Upper lobe of left lung (tissue), 6 donors: Measurements from ENCODE around the gene IGFN1. TPM values are rescaled to one million over a fixed set of nuclear protein-coding genes. Genes with fewer than 3 reads are reported as not detected.

Experiments
- ATAC-seq, 2 donors: fragments of 200-7000 bp; cut with Tn5 transposase; one replicate each; pipeline ENCODE4 v1.9.1; 2022; ENCODE audit warnings: mild to moderate bottlenecking in 2 of 2, moderate library complexity in 2 of 2; ENCODE audit not compliant: low FRiP score in 2 of 2
- DNase-seq, 2 donors: peaks; one replicate each; pipeline ENCODE4 v3.0.0-alpha.2; 2019 to 2020
- H3K27ac ChIP-seq, 4 donors: fragments of 200-600 bp; sonication (generic); one replicate each; pipeline ENCODE4 v1.5.1; 2016 to 2019
- H3K27me3 ChIP-seq, 4 donors: fragments of 200-600 bp; sonication (generic); one replicate each; pipeline ENCODE4 v1.5.1; 2017 to 2019
- H3K36me3 ChIP-seq, 4 donors: fragments of 200-600 bp; sonication (generic); one replicate each; pipeline ENCODE4 v1.5.1; 2016 to 2019
- H3K4me1 ChIP-seq, 4 donors: fragments of 200-600 bp; sonication (generic); one replicate each; pipeline ENCODE4 v1.5.1; 2018 to 2019
- H3K4me3 ChIP-seq, 4 donors: fragments of 200-600 bp; sonication (generic); one replicate each; pipeline ENCODE4 v1.5.1; 2017 to 2019; ENCODE audit warnings: mild to moderate bottlenecking in 2 of 4, moderate library complexity in 1 of 4
- H3K9me3 ChIP-seq, 4 donors: fragments of 200-600 bp; sonication (generic); one replicate each; pipeline ENCODE4 v1.5.1; 2018 to 2019
- EP300 ChIP-seq, 4 donors: sonication (generic); formaldehyde crosslinking; IDR thresholded peaks; one replicate each; pipeline ENCODE4 v1.5.1; 2017; ENCODE audit warnings: antibody characterized with exemption in 4 of 4, control low read depth in 2 of 4
- POLR2A ChIP-seq, 4 donors: fragments of 450-650 bp; IDR thresholded peaks; one replicate each; pipeline ENCODE4 v1.5.1; 2016 to 2017; ENCODE audit warnings: antibody characterized with exemption in 4 of 4, mild to moderate bottlenecking in 2 of 4
- POLR2AphosphoS5 ChIP-seq, 2 donors: sonication (generic); formaldehyde crosslinking; IDR thresholded peaks; one replicate each; pipeline ENCODE4 v1.5.1; 2017; ENCODE audit warnings: antibody characterized with exemption in 2 of 2
- WGBS, 2 donors: methylation state at CpG; one replicate each; pipeline ENCODE4 v1.1.5; 2017 to 2018; 5-methylcytosine and 5-hydroxymethylcytosine counted together
- total RNA-seq, 6 donors: library from RNA; depleted of rRNA in 4 of 6; stranded (reverse); fragments of >200 nt in 4 of 6; gene quantifications; one replicate each; pipeline versions ENCODE4 v1.1.0 to v1.2.1, GENCODE V29; 2016 to 2021
- TF ChIP-seq, protein P1 (sequence below), 6 experiments: fragments of 450-650 bp in 4 of 6; fragments of 200-600 bp in 2 of 6; sonication (generic) in 2 of 6; IDR thresholded peaks; one replicate each; pipeline ENCODE4 v1.5.1; 2016 to 2019; ENCODE audit warnings: antibody characterized with exemption in 6 of 6
- donor health status: DM: no; HTN: no; CAD: no; lungs with moderate emphysema.
- donor health status: DM: no; HTN: yes; CAD: no; lungs with severe emphysema.

The IGFN1 gene
- total RNA-seq, 6 donors from 2014 or later, result 0.11 to 6.3 (median 0.79) TPM; not detected in 2

DNA sequence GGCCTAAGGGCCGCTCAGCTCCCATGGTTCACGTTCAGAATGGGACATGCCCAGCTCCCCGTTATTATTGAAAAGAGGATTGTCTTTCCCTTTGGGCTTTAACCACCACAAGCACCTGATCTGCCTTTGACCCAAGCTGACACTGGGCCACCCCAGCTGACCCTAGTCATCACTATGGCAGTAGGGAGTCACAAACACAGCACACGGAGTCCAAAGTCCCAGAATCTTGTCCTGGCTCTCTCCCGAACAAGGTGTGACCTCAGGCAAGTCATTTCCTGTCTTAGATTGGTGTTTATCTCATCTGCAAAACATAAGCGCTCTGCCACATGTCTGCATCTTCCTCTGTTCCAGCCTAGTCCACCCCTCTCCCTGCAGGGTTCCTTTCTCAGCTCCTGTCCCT is 31.5 kb downstream of the IGFN1 start:
- ATAC-seq (no peak), DNase-seq (no peak)
- Histone ChIP-seq H3K27ac (no peak overlapping the region), H3K27me3 (no peaks in the 10 kb centered on the region), H3K36me3 (no peaks in the 10 kb centered on the region), H3K4me3 (no peak overlapping the region), H3K4me1 (no peaks in the 10 kb centered on the region), H3K9me3 (no peaks in the 10 kb centered on the region)
- 89 to 90% methylated on average over 6 of the region's 6 CpGs for WGBS, 2 donors
- no peak for TF ChIP-seq POLR2AphosphoS5 (IDR thresholded peaks at IDR 0.05)
- TF ChIP-seq POLR2A (IDR thresholded peaks at IDR 0.05), result no peak
- no peak for TF ChIP-seq EP300 (IDR thresholded peaks at IDR 0.05)
- TF ChIP-seq, protein P1, sequence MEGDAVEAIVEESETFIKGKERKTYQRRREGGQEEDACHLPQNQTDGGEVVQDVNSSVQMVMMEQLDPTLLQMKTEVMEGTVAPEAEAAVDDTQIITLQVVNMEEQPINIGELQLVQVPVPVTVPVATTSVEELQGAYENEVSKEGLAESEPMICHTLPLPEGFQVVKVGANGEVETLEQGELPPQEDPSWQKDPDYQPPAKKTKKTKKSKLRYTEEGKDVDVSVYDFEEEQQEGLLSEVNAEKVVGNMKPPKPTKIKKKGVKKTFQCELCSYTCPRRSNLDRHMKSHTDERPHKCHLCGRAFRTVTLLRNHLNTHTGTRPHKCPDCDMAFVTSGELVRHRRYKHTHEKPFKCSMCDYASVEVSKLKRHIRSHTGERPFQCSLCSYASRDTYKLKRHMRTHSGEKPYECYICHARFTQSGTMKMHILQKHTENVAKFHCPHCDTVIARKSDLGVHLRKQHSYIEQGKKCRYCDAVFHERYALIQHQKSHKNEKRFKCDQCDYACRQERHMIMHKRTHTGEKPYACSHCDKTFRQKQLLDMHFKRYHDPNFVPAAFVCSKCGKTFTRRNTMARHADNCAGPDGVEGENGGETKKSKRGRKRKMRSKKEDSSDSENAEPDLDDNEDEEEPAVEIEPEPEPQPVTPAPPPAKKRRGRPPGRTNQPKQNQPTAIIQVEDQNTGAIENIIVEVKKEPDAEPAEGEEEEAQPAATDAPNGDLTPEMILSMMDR (IDR thresholded peaks at IDR 0.05), result no peak

DNA sequence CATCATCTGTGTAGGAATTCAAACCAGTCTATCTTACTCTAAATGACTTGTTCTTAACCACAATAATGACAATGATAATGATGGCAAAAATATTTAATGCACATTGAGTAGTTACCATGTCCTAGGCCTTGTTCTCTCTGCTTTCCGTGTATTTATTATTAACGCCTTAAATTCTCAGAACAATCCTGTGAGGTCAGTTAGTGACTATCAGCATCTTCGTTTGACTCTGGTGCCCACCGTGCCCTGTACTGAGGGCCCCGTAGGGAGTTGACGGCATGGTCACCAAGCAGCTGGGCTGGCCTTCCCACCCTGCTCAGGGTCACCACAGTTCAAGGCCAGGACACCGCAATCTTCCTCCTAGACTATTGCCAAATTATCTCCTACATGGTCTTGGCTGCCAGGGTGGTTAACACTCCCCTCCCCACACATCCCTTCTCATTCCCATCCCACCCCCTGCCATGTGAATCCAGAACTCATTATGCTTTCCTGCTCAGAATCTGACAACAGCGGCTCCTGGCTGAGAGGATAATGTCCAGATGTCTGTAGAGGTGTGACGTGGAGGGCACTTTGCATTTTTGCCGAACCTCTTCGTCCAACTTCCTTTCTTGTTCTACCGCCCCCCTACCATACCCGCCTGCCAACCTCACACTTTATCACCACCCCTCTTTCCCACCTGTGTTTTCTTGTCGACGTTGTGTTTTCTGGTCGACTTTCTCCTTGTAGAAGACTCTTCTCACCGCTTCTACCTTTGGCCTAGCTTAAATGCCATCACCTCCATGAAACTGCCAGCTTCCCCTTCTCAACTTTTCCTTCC is 33.4 kb downstream of the IGFN1 start:
- DNase-seq (no peak), ATAC-seq (no peak)
- Histone ChIP-seq H3K36me3 (no peaks in the 10 kb centered on the region), H3K27ac (no peak overlapping the region), H3K4me1 (no peaks in the 10 kb centered on the region), H3K9me3 (no peaks in the 10 kb centered on the region), H3K27me3 (no peaks in the 10 kb centered on the region), H3K4me3 (no peak overlapping the region)
- WGBS, 2 donors, result 83 to 89% methylated on average over 17 of the region's 17 CpGs
- no peak for TF ChIP-seq EP300 (IDR thresholded peaks at IDR 0.05)
- TF ChIP-seq POLR2A (IDR thresholded peaks at IDR 0.05), result no peak
- no peak for TF ChIP-seq POLR2AphosphoS5 (IDR thresholded peaks at IDR 0.05)
- TF ChIP-seq, protein P1 (IDR thresholded peaks at IDR 0.05), result no peak

DNA sequence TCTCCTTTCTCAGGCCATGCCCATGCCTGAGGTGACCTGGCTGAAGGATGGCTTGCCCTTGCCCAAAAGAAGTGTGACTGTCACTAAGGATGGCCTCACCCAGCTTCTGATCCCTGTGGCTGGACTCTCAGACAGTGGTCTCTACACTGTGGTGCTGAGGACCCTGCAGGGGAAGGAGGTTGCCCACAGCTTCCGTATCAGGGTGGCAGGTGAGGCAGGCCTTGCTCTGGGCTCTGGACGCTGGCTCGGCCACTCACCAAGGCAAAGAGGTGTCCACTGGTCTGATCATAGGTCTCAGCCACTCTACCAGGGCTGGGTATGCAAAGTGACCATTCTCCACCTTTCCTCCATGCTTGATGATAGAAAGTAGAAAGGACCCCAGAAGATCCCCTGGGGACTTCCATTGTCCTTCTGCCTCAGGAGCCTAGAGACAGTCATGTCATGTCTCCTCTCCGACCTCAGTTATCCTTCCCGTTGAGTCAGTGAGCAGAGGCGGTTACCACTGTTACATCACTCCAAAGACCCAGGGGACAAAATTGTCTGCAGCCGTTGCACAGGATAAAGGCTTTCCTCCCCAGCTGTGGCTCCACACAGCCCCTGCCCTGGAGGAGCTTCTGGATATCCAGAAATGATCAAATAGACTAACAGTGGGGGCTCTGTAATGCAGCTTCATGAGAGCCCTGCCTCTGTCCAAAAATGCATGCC is 34.2 kb downstream of the IGFN1 start:
- peak in 1 of 2 donors; percentile 14 for ATAC-seq

DNA sequence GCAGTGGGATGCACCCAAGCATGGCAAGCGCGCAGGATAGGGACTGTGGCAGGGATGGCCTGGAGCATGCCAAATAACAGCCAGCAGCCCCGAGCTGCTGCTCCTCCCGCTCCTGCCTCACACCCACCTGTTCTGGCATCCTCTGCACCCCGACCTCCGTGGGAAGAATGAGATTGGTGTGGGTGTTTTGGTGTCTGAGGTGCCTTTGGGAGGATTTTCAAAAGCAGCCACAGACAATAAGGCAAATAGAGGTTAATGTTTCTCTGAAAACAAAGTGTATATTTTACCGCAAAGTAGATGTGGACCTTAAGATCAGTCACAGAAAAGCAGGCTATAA is 35.5 kb downstream of the IGFN1 start:
- TF ChIP-seq, protein P1 (IDR thresholded peaks at IDR 0.05), result no peak
- TF ChIP-seq POLR2AphosphoS5 (IDR thresholded peaks at IDR 0.05) (no peak), EP300 (IDR thresholded peaks at IDR 0.05) (no peak), POLR2A (IDR thresholded peaks at IDR 0.05) (no peak)
- Histone ChIP-seq H3K27me3 (no peaks in the 10 kb centered on the region), H3K4me3 (no peak overlapping the region), H3K4me1 (no peaks in the 10 kb centered on the region), H3K36me3 (no peaks in the 10 kb centered on the region), H3K27ac (no peak overlapping the region), H3K9me3 (no peaks in the 10 kb centered on the region)
- WGBS, 2 donors, result 72 to 83% methylated on average over 7 of the region's 7 CpGs
- ATAC-seq, result peak in 1 of 2 donors; percentile 9
- DNase-seq, result no peak

More for the DNA sequence above, 34.2 kb downstream of the IGFN1 start:
- no peak overlapping the region for H3K4me3 ChIP-seq
- TF ChIP-seq POLR2AphosphoS5 (IDR thresholded peaks at IDR 0.05), result no peak
- TF ChIP-seq, protein P1 (IDR thresholded peaks at IDR 0.05), result no peak
- TF ChIP-seq EP300 (IDR thresholded peaks at IDR 0.05), result no peak
- no peak for TF ChIP-seq POLR2A (IDR thresholded peaks at IDR 0.05)
- 64 to 100% methylated on average over 3 to 5 of the region's 7 CpGs for WGBS, 2 donors
- DNase-seq, result peak in 1 of 2 donors; percentile 37
- H3K4me1 ChIP-seq, result no peaks in the 10 kb centered on the region
- H3K36me3 ChIP-seq, result no peaks in the 10 kb centered on the region
- H3K27ac ChIP-seq, result no peak overlapping the region
- H3K27me3 ChIP-seq, result no peaks in the 10 kb centered on the region
- H3K9me3 ChIP-seq, result no peaks in the 10 kb centered on the region
